Loucy (cell line): ENCODE measurements around the gene CCDC90B.

Experiments used
- CTCF ChIP-seq: fragments of 200-600 bp; sonication (generic); conservative IDR thresholded peaks from 2 replicates; pipeline ENCODE4 v1.5.1; 2014; ENCODE audit warnings: mild to moderate bottlenecking, antibody characterized with exemption, low read length
- EZH2phosphoT487 ChIP-seq: fragments of 200-600 bp; IDR thresholded peaks from 2 replicates; pipeline ENCODE4 v1.6.1; 2018; ENCODE audit warnings: antibody characterized with exemption, mild to moderate bottlenecking, moderate library complexity, borderline replicate concordance

- no peak for TF ChIP-seq CTCF
- no peak for TF ChIP-seq EZH2phosphoT487
These were observed 13.5 kb downstream of the CCDC90B start for GRCh38 chr11:83272627-83273026.
